HG03139 (cell line): ENCODE data around the gene LENG8.

Experiments
- ATAC-seq: cut with Tn5 transposase; IDR thresholded peaks from one replicate; pipeline ENCODE4 v1.9.1; 2021; ENCODE audit not compliant: unreplicated experiment

LENG8 gene

DNA sequence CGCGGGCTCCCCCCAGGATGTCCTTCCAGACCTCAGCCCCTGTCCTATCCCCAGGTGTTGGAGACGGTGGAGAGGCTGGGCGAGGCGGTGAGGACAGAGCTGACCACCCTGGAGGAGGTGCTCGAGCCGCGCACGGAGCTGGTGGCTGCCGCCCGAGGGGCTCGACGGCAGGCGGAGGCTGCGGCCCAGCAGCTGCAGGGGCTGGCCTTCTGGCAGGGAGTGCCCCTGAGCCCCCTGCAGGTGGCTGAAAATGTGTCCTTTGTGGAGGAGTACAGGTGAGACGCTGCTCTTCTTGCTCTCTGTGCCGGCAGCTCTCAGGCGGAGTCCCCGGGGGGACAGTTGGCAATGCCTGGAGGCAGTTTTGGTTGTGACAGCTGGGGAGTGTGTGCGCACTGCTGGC, 26.9 kb upstream of the LENG8 start:
- ATAC-seq = no peak

DNA sequence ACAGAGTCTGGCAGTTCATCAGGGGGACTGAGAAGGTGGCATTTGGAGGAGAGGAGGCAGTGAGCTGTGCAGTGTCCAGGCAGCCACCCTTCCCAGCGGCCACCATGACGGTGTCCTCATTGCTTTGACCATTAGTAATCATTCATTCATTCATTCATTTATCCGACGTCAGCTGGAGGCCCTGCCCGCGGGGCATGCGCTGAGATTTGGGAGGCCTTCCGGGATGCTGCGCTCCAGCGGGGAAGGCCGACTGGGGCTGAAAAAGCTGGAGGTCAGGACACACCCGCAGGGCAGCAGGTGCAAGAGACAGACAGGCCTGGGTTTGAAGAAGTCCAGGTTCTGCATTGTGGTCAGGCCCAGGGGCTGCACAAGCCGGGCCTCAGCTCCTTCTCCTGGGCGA, 24.8 kb upstream of the LENG8 start:
- no peak for ATAC-seq

GRCh38 chr19:54424660-54425381, 24.2 kb upstream of the LENG8 start:
- no peak for ATAC-seq

- no peak for ATAC-seq
Observed at GRCh38 chr19:54425382-54425723, 23.6 kb upstream of the LENG8 start.

- ATAC-seq = no peak
Observed at GRCh38 chr19:54426291-54426931, 22.6 kb upstream of the LENG8 start.

GRCh38 chr19:54427586-54427985, 21.4 kb upstream of the LENG8 start:
- no peak for ATAC-seq

GRCh38 chr19:54428323-54429175, 20.4 kb upstream of the LENG8 start:
- no peak for ATAC-seq

- no peak for ATAC-seq
Observed at GRCh38 chr19:54429176-54429495, 19.9 kb upstream of the LENG8 start.

DNA sequence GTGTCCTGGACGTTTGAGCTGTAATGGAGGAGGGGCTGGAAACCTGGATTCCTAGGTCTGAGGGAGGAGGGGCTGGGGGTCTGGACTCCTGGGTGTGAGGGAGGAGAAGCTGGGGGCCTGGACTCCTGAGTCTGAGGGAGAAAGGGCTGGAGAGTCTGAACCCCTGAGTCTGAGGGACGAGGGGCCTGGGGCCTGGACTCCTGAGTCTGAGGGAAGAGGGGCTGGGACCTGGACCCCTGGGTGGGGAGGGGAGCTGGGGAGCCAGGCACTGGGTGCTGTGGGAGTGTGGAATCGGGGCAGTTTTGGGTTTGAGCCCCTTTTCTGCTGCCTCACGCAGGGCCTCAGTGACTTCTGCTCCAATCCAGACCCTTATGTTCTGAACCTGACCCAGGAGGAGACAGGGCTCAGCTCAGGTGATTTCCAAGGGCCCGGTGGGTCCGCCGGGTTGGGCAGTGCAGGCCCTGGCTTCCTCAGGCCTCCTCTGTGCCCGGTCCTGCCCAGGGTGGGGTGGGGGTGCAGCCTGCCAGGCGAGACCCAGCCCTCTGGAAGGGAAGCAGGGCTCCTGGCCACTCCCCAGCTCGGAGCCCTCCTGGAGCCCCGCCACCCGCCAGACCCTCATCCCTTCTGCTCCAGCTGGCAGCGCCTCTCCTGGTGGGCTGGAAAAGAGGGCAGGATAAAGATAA, 19.3 kb upstream of the LENG8 start:
- ATAC-seq = no peak

GRCh38 chr19:54430306-54431254, 18.4 kb upstream of the LENG8 start:
- ATAC-seq = no peak

GRCh38 chr19:54431255-54431838, 17.7 kb upstream of the LENG8 start:
- ATAC-seq = no peak

- ATAC-seq = no peak
Observed at GRCh38 chr19:54432144-54432738, 16.8 kb upstream of the LENG8 start.

DNA sequence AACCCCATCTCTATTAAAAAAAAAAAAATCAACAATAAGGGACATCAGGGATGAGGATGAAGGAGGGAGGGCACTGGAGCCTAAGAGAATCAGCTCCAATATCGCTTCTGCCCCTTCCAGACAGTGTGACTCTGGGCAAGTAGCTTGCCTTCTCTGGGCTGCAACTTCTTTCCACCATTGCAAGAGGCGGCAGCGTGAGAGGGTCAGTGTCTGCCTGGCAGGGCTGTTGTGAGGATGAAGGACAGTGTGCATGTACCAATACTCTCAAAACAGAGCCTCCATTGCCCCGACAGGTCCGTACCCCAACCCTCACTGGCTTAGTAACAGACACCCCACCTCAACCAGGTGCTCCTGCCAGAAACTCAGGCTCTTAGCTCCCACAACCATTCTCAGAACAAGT, 15.3 kb upstream of the LENG8 start:
- no peak for ATAC-seq

- no peak for ATAC-seq
Observed at GRCh38 chr19:54434112-54434872, 14.7 kb upstream of the LENG8 start.

DNA sequence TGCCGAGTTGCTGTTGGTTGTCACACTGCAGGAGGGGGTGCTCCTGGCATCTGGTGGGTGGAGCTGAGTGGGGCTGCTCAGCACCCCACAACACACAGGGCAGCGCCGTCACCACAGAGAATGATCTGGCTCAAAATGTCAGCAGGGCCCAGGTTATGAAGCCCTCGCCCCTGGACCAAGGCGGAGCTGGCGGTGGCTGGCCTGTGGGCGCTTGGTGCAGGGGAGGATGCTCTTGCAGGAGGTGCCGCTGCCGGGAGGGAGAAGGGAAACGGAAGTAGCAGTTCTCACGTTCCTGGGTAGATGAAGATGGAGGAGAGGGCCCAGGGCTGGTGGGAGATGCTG, 14.2 kb upstream of the LENG8 start:
- no peak for ATAC-seq

DNA sequence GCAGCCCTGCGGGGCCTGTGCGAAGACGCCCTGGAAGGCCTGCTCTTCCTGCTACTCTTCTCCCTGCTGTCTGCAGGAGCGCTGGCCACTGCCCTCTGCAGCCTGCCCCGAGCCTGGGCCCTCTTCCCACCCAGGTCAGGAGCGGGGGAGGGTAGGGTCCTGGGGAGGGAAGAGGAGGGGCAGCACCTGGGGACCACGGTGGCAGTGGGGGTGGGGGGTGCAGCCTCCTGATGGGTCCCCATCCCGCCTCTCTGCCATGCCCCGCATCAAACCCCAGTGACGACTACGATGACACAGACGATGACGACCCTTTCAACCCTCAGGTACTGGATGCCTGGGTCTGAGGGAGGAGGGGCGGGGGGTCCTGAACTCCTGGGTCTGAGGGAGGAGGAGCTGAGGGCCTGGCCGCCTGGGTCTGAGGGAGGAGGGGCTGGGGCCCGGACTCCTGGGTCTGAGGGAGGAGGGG, 13.4 kb upstream of the LENG8 start:
- ATAC-seq = no peak

DNA sequence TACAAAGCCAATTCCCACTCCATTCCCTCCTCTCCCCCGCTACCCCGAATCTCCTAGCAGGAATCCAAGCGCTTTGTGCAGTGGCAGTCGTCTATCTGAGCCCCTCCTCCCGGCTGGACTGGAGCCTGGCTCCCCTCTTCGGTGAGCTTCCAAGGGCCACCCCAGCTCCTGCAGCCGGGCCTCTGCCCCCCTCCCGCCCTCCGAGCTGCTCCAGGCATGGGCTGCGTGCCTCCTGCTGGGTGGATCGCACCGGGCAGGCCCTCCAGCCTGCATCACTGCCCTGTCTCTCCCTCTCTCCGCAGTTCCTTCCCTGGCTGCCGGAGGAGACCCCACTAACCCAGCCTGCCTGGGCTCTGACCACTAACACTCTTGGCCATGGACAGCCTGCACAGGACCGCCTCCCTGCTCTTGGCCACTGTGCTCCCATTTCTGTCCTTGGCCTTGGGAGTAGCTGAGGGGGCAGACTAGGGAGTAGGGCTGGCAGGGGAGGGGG, 12.9 kb upstream of the LENG8 start:
- no peak for ATAC-seq

DNA sequence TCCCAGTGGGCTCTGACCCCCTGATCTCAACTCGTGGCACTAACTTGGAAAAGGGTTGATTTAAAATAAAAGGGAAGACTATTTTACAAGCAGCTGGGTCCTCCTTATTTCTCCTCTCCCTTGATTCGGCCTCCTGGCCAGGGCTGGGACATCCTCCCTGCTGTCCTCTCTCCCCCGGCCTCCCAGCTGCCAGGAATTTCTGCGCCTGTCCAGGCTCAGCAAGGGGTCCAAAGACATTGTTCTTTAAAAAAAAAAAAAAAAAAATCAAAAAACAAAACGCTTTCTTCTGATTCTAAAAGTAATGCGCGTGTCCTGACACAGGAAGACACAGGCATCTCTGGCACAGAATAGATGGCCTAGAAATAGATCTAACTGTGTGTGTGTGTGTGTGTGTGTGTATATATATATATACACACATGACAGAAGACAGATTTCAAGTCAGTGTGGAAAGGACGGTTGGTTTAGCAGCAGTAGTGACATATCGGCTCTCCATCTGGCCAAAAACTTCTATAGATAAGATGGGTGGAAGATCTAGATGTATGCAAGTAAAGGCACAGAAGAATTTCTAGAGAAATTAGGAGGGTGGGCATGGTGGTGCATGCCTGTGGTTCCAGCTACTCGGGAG, 12.3 kb upstream of the LENG8 start:
- ATAC-seq = no peak
